Heart left ventricle (tissue), 16 donors: ENCODE data around the gene GXYLT2. TPM values are rescaled to one million over a fixed set of nuclear protein-coding genes. Genes with fewer than 3 reads are reported as not detected.
A peak's percentile ranks its signal among the peaks of the same experiment; 100 is the strongest.

ENCODE experiments used
- ATAC-seq, 4 donors: fragments of 200-7000 bp; cut with Tn5 transposase; one replicate each; pipeline ENCODE4 v1.9.1; 2020 to 2022; ENCODE audit warnings: moderate library complexity in 4 of 4, mild to moderate bottlenecking in 3 of 4, moderate number of reproducible peaks in 1 of 4
- DNase-seq, 5 donors: peaks; one replicate each; pipeline ENCODE4 v3.0.0-alpha.2; 2020
- H3K27ac ChIP-seq, 12 donors: fragments of 200-600 bp; sonication (generic) in 4 of 12; one replicate each; pipeline versions ENCODE4 v1.5.0 to v1.8.0; 2016 to 2022; ENCODE audit warnings: mild to moderate bottlenecking in 2 of 12
- H3K27me3 ChIP-seq, 9 donors: fragments of 200-600 bp; sonication (generic) in 2 of 9; one replicate each; pipeline versions ENCODE4 v1.5.1 to v1.8.0; 2016 to 2022; ENCODE audit warnings: mild to moderate bottlenecking in 3 of 9
- H3K36me3 ChIP-seq, 9 donors: fragments of 200-600 bp; sonication (generic) in 2 of 9; one replicate each; pipeline versions ENCODE4 v1.5.0 to v1.8.0; 2018 to 2022; ENCODE audit warnings: mild to moderate bottlenecking in 2 of 9
- H3K4me1 ChIP-seq, 12 donors: fragments of 200-600 bp; sonication (generic) in 4 of 12; one replicate each; pipeline versions ENCODE4 v1.5.0 to v1.8.0; 2016 to 2022; ENCODE audit warnings: mild to moderate bottlenecking in 3 of 12
- H3K4me3 ChIP-seq, 12 donors: fragments of 200-600 bp; sonication (generic) in 4 of 12; one replicate each; pipeline versions ENCODE4 v1.5.0 to v1.8.0; 2017 to 2022; ENCODE audit warnings: mild to moderate bottlenecking in 9 of 12, moderate library complexity in 4 of 12
- H3K9me3 ChIP-seq, 12 donors: fragments of 200-600 bp; sonication (generic) in 4 of 12; one replicate each; pipeline versions ENCODE4 v1.5.0 to v1.8.0; 2016 to 2022; ENCODE audit warnings: mild to moderate bottlenecking in 1 of 12
- POLR2A ChIP-seq, 2 donors: fragments of 450-650 bp; IDR thresholded peaks; one replicate each; pipeline ENCODE4 v1.6.1; 2017; ENCODE audit warnings: antibody characterized with exemption in 2 of 2, mild to moderate bottlenecking in 2 of 2, moderate library complexity in 2 of 2
- WGBS, 4 donors: extraction: QIAGEN DNeasy Blood & Tissue Kit in 2 of 4; methylation state at CpG; one replicate each; pipeline versions ENCODE4 v1.1.5 to v1.1.7; 2013 to 2018; 5-methylcytosine and 5-hydroxymethylcytosine counted together
- intact Hi-C, 10 donors: fragments of 100-400 bp; cut with DNase I; formaldehyde crosslinking; loops; one replicate each; pipeline versions ENCODE4 v1.11.1 to v1.14.2; 2022
- polyA plus RNA-seq, 2 donors: library from polyadenylated mRNA; stranded (reverse); fragments of 200-250 nt; gene quantifications; one replicate each; pipeline ENCODE4 v1.2.3, GENCODE V29; 2013
- total RNA-seq, 9 donors: library from RNA; depleted of rRNA in 2 of 9; stranded (reverse); fragments of >200 nt in 2 of 9; fragmentation: NEBNext Ultra II Directional in 3 of 9; extraction: Animal tissue kit (Norgen Biotek cat#: 25700) in 3 of 9; gene quantifications; one replicate each; pipeline versions ENCODE4 v1.1.0 to v1.2.4, GENCODE V29; 2016 to 2023
- TF ChIP-seq, protein P1 (sequence below), 12 donors: fragments of 200-600 bp; sonication (generic) in 4 of 12; IDR thresholded peaks; one replicate each; pipeline versions ENCODE4 v1.5.0 to v1.8.0; 2018 to 2022; ENCODE audit warnings: antibody characterized with exemption in 12 of 12, mild to moderate bottlenecking in 5 of 12
- donor health status: ischemic (EF 13 %, LVEDD 7.1; RV severe dilation, severe dysfunction).
- donor health status: healthy with polysubstance abuse.
- donor health status: DM: no; HTN: yes; CAD: no.
- donor health status: DM: no; HTN: no; CAD: no.
- donor health status: ischemic (EF 25% LVEDD 6.9; RV normal size, moderate dysfunction).
- donor health status: ischemic (EF 25% LVEDD 5.7; RV mildly dilated, moderate dysfunction).
- donor health status: healthy.
- donor health status: DM: yes; HTN: yes; CAD: no.
- donor health status: ischemic (EF 35%, LVEDD 5.7; RV mildly dilated, moderate dysfunction).
- donor health status: nonischemic (EF 11% LVEDD 7.7; RV severe dilation, severe dysfunction).
- donor health status: DM: yes; HTN: yes; CAD: no.
- donor health status: PGD.
- donor health status: ischemic (EF 29% LVEDD 5.4; RV normal size, mild dysfunction).
- donor health status: nonischemic (EF 23%, LVEDD 6.1; RV moderate dilation, normal function).

Gene GXYLT2
- total and polyA plus RNA-seq, 11 donors: 3.4 to 35.2 (median 15.0) TPM

DNA sequence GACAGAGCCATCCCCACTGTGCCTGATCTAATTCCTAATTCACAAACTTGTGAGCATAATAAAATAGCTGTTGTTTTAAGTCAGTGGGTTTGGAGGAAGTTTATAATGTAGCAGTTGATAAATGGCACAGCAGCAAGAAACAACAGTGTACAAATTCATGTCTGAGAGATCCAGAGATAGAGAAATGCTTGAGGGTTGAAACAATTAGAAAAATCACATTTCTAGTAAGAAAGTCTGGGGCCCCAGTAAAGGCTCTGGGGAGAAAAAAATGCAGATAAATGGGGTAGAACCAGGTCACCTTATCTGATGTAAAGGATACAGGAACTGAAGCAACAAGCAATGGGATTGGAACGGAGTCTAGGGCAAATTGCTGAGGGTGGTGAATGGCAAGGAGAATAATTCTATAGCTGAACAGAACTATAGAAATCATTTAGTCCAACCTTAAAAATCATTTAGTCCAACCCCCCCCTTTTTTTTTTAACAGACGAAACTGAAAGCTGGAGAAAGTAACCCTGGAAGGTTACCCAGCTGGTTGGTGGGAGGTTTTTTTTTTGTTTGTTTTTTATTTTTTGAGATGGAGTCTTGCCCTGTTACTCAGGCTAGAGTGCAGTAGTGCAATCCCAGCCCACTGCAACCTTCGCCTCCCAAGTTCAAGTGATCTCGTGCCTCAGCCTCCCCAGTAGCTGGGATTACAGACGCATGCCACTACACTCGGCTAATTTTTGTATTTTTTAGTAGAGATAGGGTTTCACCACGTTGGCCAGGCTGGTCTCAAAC, 25.3 kb upstream of the GXYLT2 start:
- H3K4me3 ChIP-seq: no peak overlapping the region
- 60 to 72% (median 64%) methylated on average over 7 of the region's 7 CpGs for WGBS, 4 donors
- intact Hi-C loops: no loop called here
- no peaks in the 10 kb centered on the region for H3K27me3 ChIP-seq
- no peaks in the 10 kb centered on the region for H3K4me1 ChIP-seq
- H3K27ac ChIP-seq: no peak overlapping the region
- DNase-seq (no peak), ATAC-seq (no peak)
- no peaks in the 10 kb centered on the region for H3K36me3 ChIP-seq
- no peak for TF ChIP-seq POLR2A (IDR thresholded peaks at IDR 0.05)
- TF ChIP-seq, protein P1, sequence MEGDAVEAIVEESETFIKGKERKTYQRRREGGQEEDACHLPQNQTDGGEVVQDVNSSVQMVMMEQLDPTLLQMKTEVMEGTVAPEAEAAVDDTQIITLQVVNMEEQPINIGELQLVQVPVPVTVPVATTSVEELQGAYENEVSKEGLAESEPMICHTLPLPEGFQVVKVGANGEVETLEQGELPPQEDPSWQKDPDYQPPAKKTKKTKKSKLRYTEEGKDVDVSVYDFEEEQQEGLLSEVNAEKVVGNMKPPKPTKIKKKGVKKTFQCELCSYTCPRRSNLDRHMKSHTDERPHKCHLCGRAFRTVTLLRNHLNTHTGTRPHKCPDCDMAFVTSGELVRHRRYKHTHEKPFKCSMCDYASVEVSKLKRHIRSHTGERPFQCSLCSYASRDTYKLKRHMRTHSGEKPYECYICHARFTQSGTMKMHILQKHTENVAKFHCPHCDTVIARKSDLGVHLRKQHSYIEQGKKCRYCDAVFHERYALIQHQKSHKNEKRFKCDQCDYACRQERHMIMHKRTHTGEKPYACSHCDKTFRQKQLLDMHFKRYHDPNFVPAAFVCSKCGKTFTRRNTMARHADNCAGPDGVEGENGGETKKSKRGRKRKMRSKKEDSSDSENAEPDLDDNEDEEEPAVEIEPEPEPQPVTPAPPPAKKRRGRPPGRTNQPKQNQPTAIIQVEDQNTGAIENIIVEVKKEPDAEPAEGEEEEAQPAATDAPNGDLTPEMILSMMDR (IDR thresholded peaks at IDR 0.05): no peak
- H3K9me3 ChIP-seq: no peaks in the 10 kb centered on the region

DNA sequence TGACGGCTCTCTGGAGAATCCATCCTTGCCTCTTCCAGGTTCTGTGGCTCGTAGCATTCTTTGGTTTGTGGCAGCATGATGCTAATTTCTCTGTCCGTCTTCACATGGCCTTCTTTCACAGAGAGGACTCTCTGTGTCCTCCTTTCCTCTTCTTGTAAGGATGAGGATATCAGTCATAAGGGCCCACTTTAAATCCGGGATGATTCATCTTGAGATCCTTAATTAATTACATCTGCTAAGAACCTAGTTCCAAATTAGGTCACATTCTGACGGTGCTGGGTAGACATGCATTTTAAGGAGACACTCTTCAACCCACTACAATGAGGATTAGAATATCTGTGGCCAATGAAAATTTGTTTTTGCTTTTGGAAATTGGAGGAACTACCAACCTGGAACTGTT, 15.7 kb upstream of the GXYLT2 start:
- no peak for TF ChIP-seq POLR2A (IDR thresholded peaks at IDR 0.05)
- TF ChIP-seq, protein P1 (IDR thresholded peaks at IDR 0.05): no peak
- H3K36me3 ChIP-seq: no peaks in the 10 kb centered on the region
- 63 to 74% (median 71%) methylated on average over 5 of the region's 5 CpGs for WGBS, 4 donors
- ATAC-seq (peak in 2 of 4 donors; percentile 62 to 89), DNase-seq (no peak)
- peak overlapping the region in 1 of 12 donors; percentile 18 for H3K27ac ChIP-seq
- intact Hi-C loops: no loop called here
- no peaks in the 10 kb centered on the region for H3K4me1 ChIP-seq
- no peak overlapping the region for H3K4me3 ChIP-seq
- peaks cover 0 to 4% (median 0%) of the 10 kb centered on the region in 9 donors for H3K27me3 ChIP-seq
- H3K9me3 ChIP-seq: no peaks in the 10 kb centered on the region

DNA sequence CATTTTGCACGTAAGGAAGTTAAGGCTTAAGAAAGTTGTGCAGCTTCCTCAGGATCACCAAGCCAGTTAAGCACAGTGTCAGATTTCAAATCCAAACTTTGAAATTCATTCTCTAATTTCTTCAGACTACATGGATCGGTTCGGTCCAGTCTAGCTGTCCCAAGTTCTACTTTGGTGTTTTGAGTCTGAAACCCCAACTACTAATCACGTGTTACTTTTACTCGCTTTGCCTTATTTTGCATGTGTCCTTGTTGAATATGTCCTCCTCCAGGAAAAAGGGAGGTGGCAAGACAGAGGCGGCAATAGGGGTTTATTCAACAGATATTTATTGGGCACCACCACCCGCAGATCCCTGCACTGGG, 522 bp upstream of the GXYLT2 start:
- H3K27ac ChIP-seq: peak overlapping the region in 10 of 12 donors; percentile 9 to 77 (median 48)
- DNase-seq (no peak), ATAC-seq (peak in 1 of 4 donors; percentile 2)
- TF ChIP-seq, protein P1 (IDR thresholded peaks at IDR 0.05): no peak
- TF ChIP-seq POLR2A (IDR thresholded peaks at IDR 0.05): no peak
- peaks cover 0 to 16% (median 0%) of the 10 kb centered on the region in 9 donors for H3K27me3 ChIP-seq
- H3K36me3 ChIP-seq: no peaks in the 10 kb centered on the region
- 1 to 3% (median 2%) methylated on average over 7 of the region's 7 CpGs for WGBS, 4 donors
- intact Hi-C loops: loop anchor here in 1 of 10 donors (5.0 kb wide), 1 partner anchor 40 kb away; the partner anchor contains the start of gene SHQ1
- H3K4me3 ChIP-seq: peak overlapping the region; percentile 23 to 78 (median 56)
- H3K4me1 ChIP-seq: peaks cover 0 to 39% (median 19%) of the 10 kb centered on the region in 12 donors
- peaks cover 0 to 5% (median 0%) of the 10 kb centered on the region in 12 donors for H3K9me3 ChIP-seq

DNA sequence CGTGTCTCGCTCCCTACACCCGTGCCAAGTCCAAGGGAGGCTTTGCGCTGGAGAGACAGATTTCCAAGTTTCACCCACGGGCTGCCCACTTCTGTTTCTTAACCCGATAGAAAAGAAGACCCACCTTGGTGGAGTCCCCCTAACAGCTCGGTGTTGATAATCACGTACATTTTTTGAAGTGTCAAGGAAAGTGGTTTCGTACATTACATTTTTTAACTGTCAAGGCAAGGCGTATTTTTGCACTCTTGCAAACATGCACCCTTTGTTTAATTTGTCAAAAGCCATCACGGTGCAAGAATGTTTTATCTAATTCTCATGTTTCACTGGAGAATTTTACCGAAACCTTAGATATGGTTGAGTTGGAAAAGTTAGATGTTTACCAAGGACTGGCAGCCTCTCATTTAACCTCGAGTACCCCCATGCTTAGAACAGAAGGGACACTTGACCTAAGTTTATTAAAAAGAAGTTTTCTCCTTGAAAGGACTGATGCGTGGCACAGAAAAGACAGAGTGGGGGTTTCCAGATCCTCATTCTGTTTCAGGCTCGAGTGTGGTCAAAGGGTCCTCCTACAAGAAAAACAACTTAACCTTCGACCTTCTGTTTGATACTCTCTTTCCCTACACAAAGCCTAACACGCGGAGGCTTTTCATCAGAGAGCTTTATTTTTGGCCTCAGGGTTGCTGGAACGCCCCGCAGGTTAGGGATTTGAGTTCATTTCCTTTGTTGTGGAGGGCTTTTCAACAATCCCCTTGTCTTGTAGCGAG, 882 bp downstream of the GXYLT2 start:
- WGBS, 4 donors: 8 to 15% (median 10%) methylated on average over 17 to 21 of the region's 21 CpGs
- H3K27me3 ChIP-seq: peaks cover 0 to 16% (median 0%) of the 10 kb centered on the region in 9 donors
- H3K9me3 ChIP-seq: no peaks in the 10 kb centered on the region
- peak overlapping the region; percentile 26 to 78 (median 54) for H3K4me3 ChIP-seq
- intact Hi-C loops: loop anchor here in 1 of 10 donors (5.0 kb wide), 1 partner anchor 41 kb away; the partner anchor contains the start of gene SHQ1
- H3K4me1 ChIP-seq: peaks cover 0 to 49% (median 21%) of the 10 kb centered on the region in 12 donors
- peak overlapping the region in 11 of 12 donors; percentile 46 to 77 (median 69) for H3K27ac ChIP-seq
- DNase-seq (peak in 2 of 5 donors; percentile 25 to 47), ATAC-seq (no peak)
- no peaks in the 10 kb centered on the region for H3K36me3 ChIP-seq
- TF ChIP-seq, protein P1 (IDR thresholded peaks at IDR 0.05): no peak
- TF ChIP-seq POLR2A (IDR thresholded peaks at IDR 0.05): no peak
